ENCODE results near the gene EIPR1.

Gene EIPR1

GRCh38 chr2:3325458-3326181, 52.0 kb downstream of the EIPR1 start:
- DNase-seq (ENCODE audit: low read depth in 4 of 4, low spot score in 1 of 4): no peak

GRCh38 chr2:3324404-3325281, 53.0 kb downstream of the EIPR1 start:
- DNase-seq (ENCODE audit: low read depth in 4 of 4, low spot score in 1 of 4): no peak

GRCh38 chr2:3324036-3324386, 53.6 kb downstream of the EIPR1 start:
- no peak for DNase-seq (ENCODE audit: low read depth in 4 of 4, low spot score in 1 of 4)

- DNase-seq (ENCODE audit: low read depth in 4 of 4, low spot score in 1 of 4): no peak
These were observed 54.1 kb downstream of the EIPR1 start for GRCh38 chr2:3323360-3324035.

GRCh38 chr2:3322311-3322970, 55.2 kb downstream of the EIPR1 start:
- DNase-seq (ENCODE audit: low read depth in 4 of 4, low spot score in 1 of 4): no peak

- DNase-seq (ENCODE audit: low read depth in 4 of 4, low spot score in 1 of 4): no peak
These were observed 55.8 kb downstream of the EIPR1 start for GRCh38 chr2:3321825-3322224.

- DNase-seq (ENCODE audit: low read depth in 4 of 4, low spot score in 1 of 4): no peak
These were observed 56.6 kb downstream of the EIPR1 start for GRCh38 chr2:3320910-3321605.

- DNase-seq (ENCODE audit: low read depth in 4 of 4, low spot score in 1 of 4): no peak
These were observed 57.7 kb downstream of the EIPR1 start for GRCh38 chr2:3319745-3320566.

GRCh38 chr2:3319134-3319533, 58.5 kb downstream of the EIPR1 start:
- DNase-seq (ENCODE audit: low read depth in 4 of 4, low spot score in 1 of 4): no peak

- no peak for DNase-seq (ENCODE audit: low read depth in 4 of 4, low spot score in 1 of 4)
These were observed 59.6 kb downstream of the EIPR1 start for GRCh38 chr2:3317871-3318590.

GRCh38 chr2:3317277-3317685, 60.3 kb downstream of the EIPR1 start:
- DNase-seq (ENCODE audit: low read depth in 4 of 4, low spot score in 1 of 4): no peak

- no peak for DNase-seq (ENCODE audit: low read depth in 4 of 4, low spot score in 1 of 4)
These were observed 61.0 kb downstream of the EIPR1 start for GRCh38 chr2:3316456-3317276.

- DNase-seq (ENCODE audit: low read depth in 4 of 4, low spot score in 1 of 4): no peak
These were observed 63.0 kb downstream of the EIPR1 start for GRCh38 chr2:3314626-3315025.

- no peak for DNase-seq (ENCODE audit: low read depth in 4 of 4, low spot score in 1 of 4)
These were observed 63.7 kb downstream of the EIPR1 start for GRCh38 chr2:3313781-3314375.

- DNase-seq (ENCODE audit: low read depth in 4 of 4, low spot score in 1 of 4): no peak
These were observed 64.9 kb downstream of the EIPR1 start for GRCh38 chr2:3312576-3313345.

- no peak for DNase-seq (ENCODE audit: low read depth in 4 of 4, low spot score in 1 of 4)
These were observed 66.0 kb downstream of the EIPR1 start for GRCh38 chr2:3311601-3312000.

Data from stimulated activated CD4-positive, alpha-beta T cell treated with anti-CD3 and anti-CD28 coated beads, Interleukin-1b, Interleukin-23, amount 100 ng/mL, for 24 hours (primary cell).